SK-N-MC (cell line): ENCODE measurements around the gene SMIM10.
"Not testable (repeated sequence)": the region's sequence is repeated elsewhere in the genome, so short reads cannot be mapped to it uniquely, and the experiment has no call there.

Source experiments
- DNase-seq: peaks from one replicate; pipeline ENCODE4 v3.0.0-alpha.2; 2011; ENCODE audit warnings: low read depth, low spot score
- H3K27ac ChIP-seq: fragments of 200-600 bp; sonication (generic); 2 replicates; pipeline ENCODE4 v1.5.1; 2016; ENCODE audit warnings: mixed run types
- H3K36me3 ChIP-seq: fragments of 200-600 bp; sonication (generic); 2 replicates; pipeline ENCODE4 v1.6.1; 2017; ENCODE audit warnings: antibody characterized with exemption, low read length, mixed read lengths; ENCODE audit not compliant: insufficient read depth
- H3K4me3 ChIP-seq: fragments of 200-600 bp; sonication (generic); 2 replicates; pipeline ENCODE4 v1.5.1; 2016
- H3K9ac ChIP-seq: fragments of 200-600 bp; sonication (generic); 2 replicates; pipeline ENCODE4 v1.8.0; 2017; ENCODE audit warnings: mixed run types, mixed read lengths; ENCODE audit not compliant: insufficient read length
- H3K9me3 ChIP-seq: fragments of 200-600 bp; sonication (generic); 2 replicates; pipeline ENCODE4 v1.6.1; 2017; ENCODE audit warnings: low read depth, mild to moderate bottlenecking, antibody characterized with exemption, low read length, moderate library complexity, mixed read lengths
- EZH2 ChIP-seq: fragments of 200-600 bp; sonication (generic); IDR thresholded peaks from one replicate; pipeline ENCODE4 v1.6.1; 2017; ENCODE audit warnings: antibody characterized with exemption
- FOXP2 ChIP-seq: optimal IDR thresholded peaks from 2 replicates; pipeline ENCODE3; 2011; ENCODE audit warnings: mild to moderate bottlenecking, moderate library complexity; ENCODE audit not compliant: insufficient read depth; ENCODE audit errors: extremely low read length, control extremely low read depth
- POLR2AphosphoS5 ChIP-seq: IDR thresholded peaks from 2 replicates; pipeline ENCODE4 v1.6.1; 2012; ENCODE audit warnings: mild to moderate bottlenecking, low read depth, low read length, borderline replicate concordance

The SMIM10 gene

DNA sequence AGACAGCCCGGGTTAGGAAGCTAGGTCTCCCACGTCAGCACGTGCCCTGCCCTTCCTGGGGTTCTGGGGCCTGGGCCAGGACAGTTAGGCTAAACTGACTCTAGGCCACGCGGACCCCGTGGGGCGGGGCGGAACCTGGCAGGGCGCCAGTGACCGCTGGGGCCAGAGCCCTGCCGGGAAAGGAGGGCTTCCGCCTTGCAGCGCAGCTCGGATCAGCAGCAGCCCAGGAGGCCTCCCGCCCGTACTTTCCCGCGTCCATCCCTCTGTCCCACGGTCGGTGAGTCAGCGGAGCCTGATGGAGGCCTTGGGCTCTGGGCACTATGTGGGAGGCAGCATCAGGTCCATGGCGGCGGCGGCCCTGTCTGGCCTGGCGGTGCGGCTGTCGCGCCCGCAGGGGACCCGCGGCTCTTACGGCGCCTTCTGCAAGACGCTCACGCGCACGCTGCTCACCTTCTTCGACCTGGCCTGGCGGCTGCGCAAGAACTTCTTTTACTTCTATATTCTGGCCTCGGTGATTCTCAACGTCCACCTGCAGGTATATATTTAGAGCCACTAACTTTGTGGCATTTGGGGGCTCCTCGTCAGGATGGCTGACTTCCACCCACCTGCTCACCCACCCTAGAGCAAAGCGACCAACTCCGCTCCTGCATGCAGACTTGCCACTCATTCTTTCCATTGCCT lies at the start of gene SMIM10:
TSS of gene SMIM10 (plus strand) at position 191 of the 681 bp plus-strand sequence. CDS start at position 296, 105 bp downstream.
- H3K9ac ChIP-seq: no peak within 1 kb of the TSS
- no peak within 1 kb of the TSS for H3K4me3 ChIP-seq
- no peaks in the 10 kb centered on the region for H3K36me3 ChIP-seq
- DNase-seq: no peak
- H3K27ac ChIP-seq: no peak within 1 kb of the TSS
- no peaks in the 10 kb centered on the region for H3K9me3 ChIP-seq
- TF ChIP-seq FOXP2: no peak
- TF ChIP-seq EZH2: no peak
- TF ChIP-seq POLR2AphosphoS5: no peak

DNA sequence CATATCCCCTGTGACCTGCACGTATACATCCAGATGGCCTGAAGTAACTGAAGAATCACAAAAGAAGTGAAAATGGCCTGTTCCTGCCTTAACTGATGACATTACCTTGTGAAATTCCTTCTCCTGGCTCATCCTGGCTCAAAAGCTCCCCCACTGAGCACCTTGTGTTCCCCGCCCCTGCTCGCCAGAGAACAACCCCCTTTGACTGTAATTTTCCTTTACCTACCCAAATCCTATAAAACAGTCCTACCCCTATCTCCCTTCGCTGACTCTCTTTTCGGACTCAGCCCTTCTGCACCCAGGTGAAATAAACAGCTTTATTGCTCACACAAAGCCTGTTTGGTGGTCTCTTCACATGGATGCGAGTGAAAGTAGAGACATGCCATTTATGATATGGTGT lies 44.4 kb upstream of the SMIM10 start:
- not testable (repeated sequence) for H3K4me3 ChIP-seq, H3K36me3 ChIP-seq, H3K27ac ChIP-seq, H3K9me3 ChIP-seq, H3K9ac ChIP-seq, DNase-seq

DNA sequence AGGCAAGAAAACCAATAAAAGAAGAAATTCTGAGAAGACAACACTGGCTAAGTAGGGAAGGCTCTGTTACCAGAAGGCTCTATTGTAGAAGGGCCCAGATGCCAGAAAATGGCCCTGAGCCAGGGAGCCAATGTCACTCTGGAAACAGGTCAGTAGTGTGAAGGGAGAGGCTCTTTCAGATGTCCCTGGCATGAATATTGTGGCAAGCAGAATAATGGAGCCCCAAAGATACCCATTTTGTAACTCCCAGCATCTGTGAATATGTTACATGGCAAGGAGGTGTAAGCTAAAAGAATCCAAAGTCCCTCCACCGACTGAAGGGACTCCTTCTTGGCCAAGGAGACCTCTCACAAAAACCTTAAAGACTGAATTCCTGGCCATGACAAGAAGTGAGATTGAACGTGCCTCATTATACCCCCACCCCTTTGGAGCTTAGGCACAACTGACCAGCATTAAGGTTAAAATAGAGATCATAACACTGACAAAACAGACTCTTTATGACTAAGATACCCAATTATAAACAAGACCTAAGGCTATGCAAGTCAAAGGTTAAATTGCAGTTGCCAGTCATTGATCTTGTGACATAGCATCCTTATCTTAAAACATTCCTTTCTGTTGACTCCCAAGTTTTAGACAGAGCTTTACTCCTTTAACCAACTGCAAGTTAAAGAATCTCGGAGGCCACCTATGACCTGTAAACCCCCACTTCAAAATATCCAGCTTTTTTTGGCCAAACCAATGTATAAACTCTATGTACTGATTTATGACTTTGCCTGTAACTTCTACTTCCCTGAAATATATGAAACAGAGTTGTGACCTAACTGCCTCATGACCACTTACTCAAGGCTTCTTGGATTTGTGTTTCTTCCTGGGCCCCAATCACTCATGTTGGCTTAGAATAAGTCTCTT lies 42.2 kb upstream of the SMIM10 start:
- Histone ChIP-seq H3K9ac (no peak overlapping the region), H3K4me3 (no peak overlapping the region)

DNA sequence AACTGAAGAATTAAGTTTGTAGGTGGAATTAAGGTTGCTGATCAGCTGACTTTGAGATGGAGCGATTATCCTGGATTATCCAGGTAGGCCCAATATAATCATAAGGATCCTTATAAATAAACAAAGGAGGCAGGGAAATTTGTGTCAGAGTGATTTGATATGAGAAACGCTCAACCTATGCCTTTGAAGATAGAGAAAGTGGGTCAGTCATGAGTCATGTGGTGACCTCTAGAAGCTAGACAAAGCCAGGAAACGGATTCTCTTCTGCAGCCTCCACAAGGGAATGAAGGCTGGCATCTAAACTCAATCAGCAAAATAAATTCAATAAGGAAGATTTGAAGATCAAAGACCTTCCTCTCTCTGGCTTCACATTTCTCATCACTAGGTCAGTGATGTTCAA lies 41.5 kb upstream of the SMIM10 start:
- DNase-seq: no peak
- Histone ChIP-seq H3K9me3 (no peaks in the 10 kb centered on the region), H3K27ac (no peak overlapping the region), H3K36me3 (no peaks in the 10 kb centered on the region), H3K9ac (no peak overlapping the region), H3K4me3 (no peak overlapping the region)
- TF ChIP-seq EZH2 (no peak), POLR2AphosphoS5 (no peak), FOXP2 (no peak)

More for the DNA sequence above, 42.2 kb upstream of the SMIM10 start:
- no peaks in the 10 kb centered on the region for H3K9me3 ChIP-seq
- no peaks in the 10 kb centered on the region for H3K36me3 ChIP-seq
- no peak for DNase-seq
- no peak for TF ChIP-seq POLR2AphosphoS5
- no peak for TF ChIP-seq FOXP2
- TF ChIP-seq EZH2: no peak
- H3K27ac ChIP-seq: no peak overlapping the region

DNA sequence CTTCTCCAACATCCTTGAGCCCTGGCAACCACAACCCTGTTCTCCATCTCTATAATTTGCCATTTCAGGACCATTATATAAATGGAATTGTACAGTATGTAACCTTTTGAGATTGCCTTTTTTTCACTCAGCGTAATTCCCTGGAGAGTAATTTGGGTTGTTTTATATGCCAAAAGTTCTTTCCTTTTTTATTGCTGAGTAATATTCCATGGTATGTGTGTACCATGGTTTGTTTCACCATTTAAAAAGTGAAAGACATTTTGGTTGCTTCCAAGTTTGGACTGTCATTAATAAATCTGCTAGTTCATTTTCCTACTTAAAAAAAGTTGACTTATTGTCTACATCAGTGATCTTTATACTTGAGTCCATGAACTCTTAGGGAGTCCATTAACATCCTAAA lies 33.0 kb upstream of the SMIM10 start:
- no peak overlapping the region for H3K27ac ChIP-seq
- H3K36me3 ChIP-seq: no peaks in the 10 kb centered on the region
- no peak overlapping the region for H3K4me3 ChIP-seq
- H3K9ac ChIP-seq: no peak overlapping the region
- no peaks in the 10 kb centered on the region for H3K9me3 ChIP-seq
- TF ChIP-seq FOXP2: no peak
- no peak for TF ChIP-seq EZH2
- TF ChIP-seq POLR2AphosphoS5: no peak
- DNase-seq: no peak

DNA sequence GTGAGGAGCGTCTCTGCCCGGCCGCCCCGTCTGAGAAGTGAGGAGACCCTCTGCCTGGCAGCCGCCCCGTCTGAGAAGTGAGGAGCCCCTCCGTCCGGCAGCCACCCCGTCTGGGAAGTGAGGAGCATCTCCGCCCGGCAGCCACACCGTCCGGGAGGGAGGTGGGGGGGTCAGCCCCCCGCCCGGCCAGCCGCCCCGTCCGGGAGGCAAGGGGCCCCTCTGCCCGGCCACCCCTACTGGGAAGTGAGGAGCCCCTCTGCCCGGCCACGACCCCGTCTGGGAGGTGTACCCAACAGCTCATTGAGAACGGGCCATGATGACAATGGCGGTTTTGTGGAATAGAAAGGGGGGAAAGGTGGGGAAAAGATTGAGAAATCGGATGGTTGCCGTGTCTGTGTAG lies 30.4 kb upstream of the SMIM10 start:
- H3K27ac ChIP-seq, H3K4me3 ChIP-seq, H3K36me3 ChIP-seq, H3K9ac ChIP-seq, H3K9me3 ChIP-seq, DNase-seq: not testable (repeated sequence)

DNA sequence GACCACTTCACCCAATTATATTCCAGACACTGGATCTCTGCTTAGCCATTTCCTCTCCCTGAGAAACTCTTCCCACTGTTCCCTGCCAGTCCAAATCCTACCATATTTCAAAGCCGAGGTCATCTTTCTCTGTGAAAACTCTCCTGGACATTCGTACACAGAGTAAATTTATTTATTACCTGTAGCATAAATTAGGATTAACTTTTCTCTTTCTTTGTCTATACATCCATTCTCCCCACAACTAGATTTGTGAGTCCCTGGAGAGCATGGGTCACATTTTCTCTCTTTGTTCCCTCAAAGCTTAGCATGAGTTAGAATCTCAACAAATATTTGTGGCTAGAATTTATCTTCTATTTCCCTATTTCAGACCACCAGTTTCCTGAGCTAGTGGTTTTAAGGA lies 27.8 kb upstream of the SMIM10 start:
- Histone ChIP-seq H3K9me3 (no peaks in the 10 kb centered on the region), H3K27ac (no peak overlapping the region), H3K9ac (no peak overlapping the region), H3K4me3 (no peak overlapping the region), H3K36me3 (no peaks in the 10 kb centered on the region)
- no peak for DNase-seq
- no peak for TF ChIP-seq POLR2AphosphoS5
- TF ChIP-seq EZH2: no peak
- no peak for TF ChIP-seq FOXP2

GRCh38 chrX:134969726-134970125 lies 21.1 kb upstream of the SMIM10 start:
- no peak overlapping the region for H3K9ac ChIP-seq
- DNase-seq: no peak
- H3K36me3 ChIP-seq: no peaks in the 10 kb centered on the region
- TF ChIP-seq FOXP2: no peak
- no peak for TF ChIP-seq POLR2AphosphoS5
- no peak overlapping the region for H3K4me3 ChIP-seq
- no peaks in the 10 kb centered on the region for H3K9me3 ChIP-seq
- H3K27ac ChIP-seq: no peak overlapping the region

- TF ChIP-seq EZH2 (no peak), POLR2AphosphoS5 (no peak)
- Histone ChIP-seq H3K36me3 (no peaks in the 10 kb centered on the region), H3K9ac (no peak overlapping the region), H3K4me3 (no peak overlapping the region), H3K9me3 (no peaks in the 10 kb centered on the region), H3K27ac (no peak overlapping the region)
- no peak for DNase-seq
Observed at GRCh38 chrX:134971926-134972325, 18.9 kb upstream of the SMIM10 start.
